ENCODE results near the gene ERICH4.
A peak's percentile ranks its signal among the peaks of the same experiment; 100 is the strongest.

Gene ERICH4

GRCh38 chr19:41435936-41436673, 6.9 kb upstream of the ERICH4 start:
- no peak for DNase-seq (ENCODE audit: low read depth)
- TF ChIP-seq CTCF (conservative IDR thresholded peaks at IDR 0.05; ENCODE audit: low read depth, low read length), result no peak
- no peak overlapping the region for H3K4me3 ChIP-seq (ENCODE audit: low read depth, low read length)

- no peak for TF ChIP-seq CTCF (conservative IDR thresholded peaks at IDR 0.05; ENCODE audit: low read depth, low read length)
- DNase-seq (ENCODE audit: low read depth), result no peak
- no peak overlapping the region for H3K4me3 ChIP-seq (ENCODE audit: low read depth, low read length)
Observed at GRCh38 chr19:41436674-41436951, 6.3 kb upstream of the ERICH4 start.

- no peak for TF ChIP-seq CTCF (conservative IDR thresholded peaks at IDR 0.05; ENCODE audit: low read depth, low read length)
- no peak overlapping the region for H3K4me3 ChIP-seq (ENCODE audit: low read depth, low read length)
- DNase-seq (ENCODE audit: low read depth), result no peak
Observed at GRCh38 chr19:41437944-41438574, 4.9 kb upstream of the ERICH4 start.

GRCh38 chr19:41439441-41440222, 3.3 kb upstream of the ERICH4 start, which contains the start of gene DMAC2:
Gene DMAC2, minus strand, starts transcription at chr19:41439912. Its CDS starts 13 bp downstream, at chr19:41439899.
- H3K4me3 ChIP-seq (ENCODE audit: low read depth, low read length), result peak within 1 kb of the TSS; percentile 100
- peak; percentile 61 for TF ChIP-seq CTCF (conservative IDR thresholded peaks at IDR 0.05; ENCODE audit: low read depth, low read length)
- peak; percentile 99 for DNase-seq (ENCODE audit: low read depth)

GRCh38 chr19:41441321-41441945, 1.5 kb upstream of the ERICH4 start:
- no peak for TF ChIP-seq CTCF (conservative IDR thresholded peaks at IDR 0.05; ENCODE audit: low read depth, low read length)
- DNase-seq (ENCODE audit: low read depth), result no peak
- no peak overlapping the region for H3K4me3 ChIP-seq (ENCODE audit: low read depth, low read length)

GRCh38 chr19:41443813-41444455, 978 bp downstream of the ERICH4 start:
- no peak for TF ChIP-seq CTCF (conservative IDR thresholded peaks at IDR 0.05; ENCODE audit: low read depth, low read length)
- no peak overlapping the region for H3K4me3 ChIP-seq (ENCODE audit: low read depth, low read length)
- no peak for DNase-seq (ENCODE audit: low read depth)

Measured in choroid plexus epithelial cell (primary cell).